HCT116 (cell line): ENCODE results near the gene LINGO3. TPM values are rescaled to one million over a fixed set of nuclear protein-coding genes. Genes with fewer than 3 reads are reported as not detected.

Experiments
- ATAC-seq: fragments of 200-7000 bp; cut with Tn5 transposase; 2 replicates; pipeline ENCODE4 v1.9.1; 2020; ENCODE audit warnings: mild to moderate bottlenecking, moderate library complexity
- BruUV-seq: library from RNA; stranded (reverse); fragments of 400-500 nt; replicated peaks from 2 replicates; lab custom pipeline; 2021; lab: Mats Ljungman, UMichigan
- CTCF ChIA-PET: fragments of 300-600 bp; sonication (Branson Sonifier 250); formaldehyde crosslinking; loops from one replicate; lab custom pipeline; 2021; ENCODE audit warnings: antibody characterized with exemption; lab: Charles Lee
- POLR2A ChIA-PET: fragments of 300-600, 350-600 bp; sonication (Branson Sonifier 250); formaldehyde crosslinking; loops from one replicate; lab custom pipeline; 2021; ENCODE audit warnings: antibody characterized with exemption; lab: Charles Lee
- RAD21 ChIA-PET, 2 experiments: fragments of 300-600 bp; sonication (Branson Sonifier 250); formaldehyde crosslinking; loops; one replicate each; lab custom pipeline; 2023; ENCODE audit warnings: low total read pairs in 2 of 2; ENCODE audit not compliant: uncharacterized antibody in 2 of 2, unreplicated experiment in 2 of 2, low non-redundant PET in 1 of 2; lab: Charles Lee
- DNase-seq: peaks from one replicate; pipeline ENCODE4 v3.0.0-alpha.2; 2010; ENCODE audit warnings: low read depth, low spot score
- H2AFZ ChIP-seq: fragments of 200-600 bp; shearing (Covaris generic), sonication (generic); 2 replicates; pipeline ENCODE4 v1.6.1; 2017; ENCODE audit warnings: low read depth, mixed run types, mixed read lengths, antibody characterized with exemption, low read length; ENCODE audit not compliant: poor library complexity, severe bottlenecking
- H3K27ac ChIP-seq: 2 replicates; pipeline ENCODE4 v1.5.1; 2012; ENCODE audit warnings: low read depth, low read length
- H3K27me3 ChIP-seq: fragments of 200-600 bp; sonication (generic); 2 replicates; pipeline ENCODE4 v1.6.1; 2016; ENCODE audit warnings: mixed run types, low read length, mixed read lengths; ENCODE audit not compliant: insufficient read depth
- H3K36me3 ChIP-seq, 2 experiments: fragments of 200-500 bp in 1 of 2; fragments of 200-600 bp in 1 of 2; sonication (Bioruptor generic) in 1 of 2; sonication (generic) in 1 of 2; 2 replicates each; pipeline versions ENCODE4 v1.5.1 to v1.6.1; 2014 to 2016; ENCODE audit warnings: low read length in 2 of 2, inconsistent platforms in 1 of 2, mixed read lengths in 1 of 2, mixed run types in 1 of 2; ENCODE audit not compliant: insufficient read depth in 2 of 2, control insufficient read depth in 1 of 2
- H3K4me1 ChIP-seq, 2 experiments: fragments of 200-600 bp in 1 of 2; sonication (generic) in 1 of 2; 2 replicates each; pipeline versions ENCODE4 v1.5.1 to v1.6.1; 2012 to 2017; ENCODE audit warnings: low read length in 2 of 2, inconsistent platforms in 1 of 2, mild to moderate bottlenecking in 1 of 2, mixed read lengths in 1 of 2, mixed run types in 1 of 2, moderate library complexity in 1 of 2; ENCODE audit not compliant: insufficient read depth in 2 of 2, control insufficient read depth in 1 of 2
- H3K4me2 ChIP-seq: fragments of 200-600 bp; sonication (generic); 2 replicates; pipeline ENCODE4 v1.6.1; 2017; ENCODE audit warnings: mixed run types, low read length, mixed read lengths
- H3K4me3 ChIP-seq, 2 experiments: fragments of 200-600 bp in 1 of 2; sonication (generic) in 1 of 2; replicated peaks in 1 of 2; 2 replicates each; pipeline ENCODE4 v1.5.1; 2011 to 2016; ENCODE audit warnings: low read length in 2 of 2, control low read depth in 1 of 2, low read depth in 1 of 2, mild to moderate bottlenecking in 1 of 2, mixed read lengths in 1 of 2, mixed run types in 1 of 2
- H3K79me2 ChIP-seq: fragments of 200-600 bp; sonication (generic); 2 replicates; pipeline ENCODE4 v1.6.1; 2017; ENCODE audit warnings: mild to moderate bottlenecking, mixed run types, low read length, moderate library complexity, mixed read lengths; ENCODE audit not compliant: insufficient read depth
- H3K9ac ChIP-seq: fragments of 200-600 bp; sonication (generic); 2 replicates; pipeline ENCODE4 v1.6.1; 2016; ENCODE audit warnings: low read length, mixed read lengths
- H3K9me2 ChIP-seq: fragments of 200-600 bp; sonication (generic), shearing (Covaris generic); 2 replicates; pipeline ENCODE4 v1.6.1; 2017; ENCODE audit warnings: mixed run types, mild to moderate bottlenecking, moderate library complexity; ENCODE audit not compliant: insufficient read depth
- H3K9me3 ChIP-seq, 2 experiments: fragments of 200-500 bp in 1 of 2; fragments of 200-600 bp in 1 of 2; sonication (Bioruptor generic) in 1 of 2; sonication (generic) in 1 of 2; 2 replicates each; pipeline ENCODE4 v1.6.1; 2014 to 2017; ENCODE audit warnings: low read length in 2 of 2, mixed read lengths in 2 of 2, inconsistent platforms in 1 of 2, low read depth in 1 of 2, mild to moderate bottlenecking in 1 of 2, mixed run types in 1 of 2, moderate library complexity in 1 of 2; ENCODE audit not compliant: control insufficient read depth in 1 of 2, insufficient read depth in 1 of 2
- H4K20me1 ChIP-seq: fragments of 200-600 bp; sonication (generic), shearing (Covaris generic); 2 replicates; pipeline ENCODE4 v1.6.1; 2017; ENCODE audit warnings: mixed run types, mild to moderate bottlenecking, moderate library complexity; ENCODE audit not compliant: insufficient read depth
- ATF3 ChIP-seq: IDR thresholded peaks from 2 replicates; pipeline ENCODE4 v1.6.1; 2012
- CEBPB ChIP-seq: IDR thresholded peaks from 2 replicates; pipeline ENCODE4 v1.6.1; 2012; ENCODE audit warnings: low read depth
- CTCF ChIP-seq, 3 experiments: fragments of 200-600 bp in 1 of 3; sonication (generic) in 1 of 3; IDR thresholded peaks in 2 of 3; conservative IDR thresholded peaks in 1 of 3; 2 replicates each; pipeline ENCODE4 v1.5.1; 2012 to 2017; ENCODE audit warnings: low read depth in 2 of 3, low read length in 2 of 3, antibody characterized with exemption in 1 of 3, borderline replicate concordance in 1 of 3, control low read depth in 1 of 3, mild to moderate bottlenecking in 1 of 3, mixed read lengths in 1 of 3, mixed run types in 1 of 3, moderate library complexity in 1 of 3; ENCODE audit not compliant: insufficient read depth in 1 of 3
- EZH2 ChIP-seq: fragments of 200-600 bp; sonication (generic); IDR thresholded peaks from 2 replicates; pipeline ENCODE4 v1.6.1; 2017; ENCODE audit warnings: antibody characterized with exemption, mixed run types
- EZH2phosphoT487 ChIP-seq: fragments of 200-600 bp; IDR thresholded peaks from 2 replicates; pipeline ENCODE4 v1.6.1; 2018; ENCODE audit warnings: antibody characterized with exemption, borderline replicate concordance
- MAX ChIP-seq: IDR thresholded peaks from 2 replicates; pipeline ENCODE4 v1.6.1; 2012
- RAD21 ChIP-seq: IDR thresholded peaks from 2 replicates; pipeline ENCODE4 v1.6.1; 2012; ENCODE audit warnings: low read depth, mild to moderate bottlenecking
- SP1 ChIP-seq: IDR thresholded peaks from 2 replicates; pipeline ENCODE4 v1.6.1; 2012; ENCODE audit warnings: low read depth
- TCF7L2 ChIP-seq: IDR thresholded peaks from 2 replicates; pipeline ENCODE4 v1.7.0; 2011; ENCODE audit warnings: borderline replicate concordance, inconsistent platforms; ENCODE audit not compliant: insufficient read depth, insufficient read length; ENCODE audit errors: extremely low read depth
- YY1 ChIP-seq: IDR thresholded peaks from 2 replicates; pipeline ENCODE4 v1.6.1; 2011; ENCODE audit warnings: low read length, low read depth, moderate library complexity, mild to moderate bottlenecking; ENCODE audit not compliant: insufficient replicate concordance; ENCODE audit errors: extremely low read depth
- ZFX ChIP-seq: fragments of 450-650 bp; IDR thresholded peaks from 2 replicates; pipeline ENCODE4 v1.6.1; 2017
- intact Hi-C: fragments of 100-400 bp; cut with micrococcal nuclease; formaldehyde crosslinking; loops from 2 replicates; pipeline ENCODE4 v1.10.0; 2022
- total RNA-seq: library from RNA; stranded (reverse); gene quantifications from one replicate; pipeline ENCODE4 v1.2.1, GENCODE V29; 2021; ENCODE audit not compliant: unreplicated experiment

LINGO3 gene
- total RNA-seq, 1 experiment from 2014 or later, result not detected

- Histone ChIP-seq H3K4me3 (no peak overlapping the region), H3K36me3 (no peaks in the 10 kb centered on the region), H3K27ac (no peak overlapping the region), H2AFZ (peak overlapping the region; percentile 73), H3K27me3 (no peaks in the 10 kb centered on the region), H3K9me3 (no peaks in the 10 kb centered on the region), H3K4me2 (peak overlapping the region; percentile 13; the same call in 1 of the 2 replicates), H3K4me1 (peaks cover 9% of the 10 kb centered on the region in 2 experiments; a peak in 3 of 4 replicates), H3K79me2 (no peaks in the 10 kb centered on the region), H3K9ac (no peak overlapping the region), H3K9me2 (no peaks in the 10 kb centered on the region), H4K20me1 (no peaks in the 10 kb centered on the region)
- intact Hi-C loops, result no loop called here
- ChIA-PET POLR2A (interaction anchor here (1.1 kb wide), 1 partner anchor 9 kb away, joined by 4 read pairs; no protein-coding TSS in a partner anchor), CTCF (interaction anchor here (0.6 to 2.2 kb wide), 9 partner anchors 8 to 375 kb away, joined by 3 to 7 read pairs (median 3); no protein-coding TSS in a partner anchor), RAD21 (no interaction called here)
- BruUV-seq, result no TSS peak
- TF ChIP-seq YY1 (peak; percentile 55), ATF3 (no peak), EZH2phosphoT487 (no peak), MAX (no peak), CTCF (IDR thresholded peaks at IDR 0.05 in 2 of 3, conservative IDR thresholded peaks at IDR 0.05 in 1 of 3; ENCODE audit: borderline replicate concordance in 1 of 3, insufficient read depth in 1 of 3, low read depth in 2 of 3, low read length in 2 of 3) (peak; percentile 58 to 86 (median 76); a peak in 5 of 6 replicates), ZFX (no peak), RAD21 (peak; percentile 64), CEBPB (no peak), SP1 (no peak), EZH2 (no peak), TCF7L2 (no peak)
- DNase-seq (peak; percentile 37), ATAC-seq (peak; percentile 70)
These were observed 46.3 kb downstream of the LINGO3 start for GRCh38 chr19:2261438-2262172.
